Activated CD4-positive, CD25-positive, alpha-beta regulatory T cell treated with anti-CD3 and anti-CD28 coated beads, Interleukin-2, amount 50 U/mL, for 16 hours (primary cell): ENCODE measurements around the gene GRHPR.
A peak's percentile ranks its signal among the peaks of the same experiment; 100 is the strongest.
"Not testable (repeated sequence)": the region's sequence is repeated elsewhere in the genome, so short reads cannot be mapped to it uniquely, and the experiment has no call there.

Experiments used
- DNase-seq: peaks from one replicate; pipeline ENCODE4 v3.0.0-alpha.2; 2020; ENCODE audit warnings: low read depth, low spot score

Gene GRHPR

GRCh38 chr9:37422289-37423104 lies at the start of gene GRHPR:
TSS of gene GRHPR (plus strand) at chr9:37422696. CDS start at chr9:37422751, 55 bp downstream.
- DNase-seq = peak; percentile 68

- no peak for DNase-seq
These were observed 49.7 kb upstream of the GRHPR start for GRCh38 chr9:37372839-37373238.

GRCh38 chr9:37373621-37374020 lies 48.9 kb upstream of the GRHPR start:
- DNase-seq = no peak

DNA sequence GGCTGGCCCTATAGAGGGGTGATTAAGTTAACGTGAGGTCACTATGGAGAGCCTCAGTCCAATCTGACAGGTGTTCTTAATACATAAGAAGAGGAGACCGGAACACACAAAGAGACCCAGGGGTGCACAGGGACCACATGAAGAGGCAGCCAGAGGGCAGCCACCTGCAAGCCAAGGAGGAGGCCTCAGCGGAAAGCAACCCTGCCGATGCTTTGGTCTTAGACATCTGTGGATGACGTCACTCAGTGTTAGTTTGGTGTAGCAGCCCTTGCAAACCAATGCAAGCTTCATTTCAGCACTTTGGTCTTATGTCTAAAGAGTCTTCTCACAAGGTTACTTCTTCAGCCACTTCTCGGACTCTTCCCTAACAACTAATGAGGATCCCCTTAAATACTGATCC lies 47.6 kb upstream of the GRHPR start:
- DNase-seq = no peak

- no peak for DNase-seq
These were observed 44.5 kb upstream of the GRHPR start for GRCh38 chr9:37377688-37378612.

DNA sequence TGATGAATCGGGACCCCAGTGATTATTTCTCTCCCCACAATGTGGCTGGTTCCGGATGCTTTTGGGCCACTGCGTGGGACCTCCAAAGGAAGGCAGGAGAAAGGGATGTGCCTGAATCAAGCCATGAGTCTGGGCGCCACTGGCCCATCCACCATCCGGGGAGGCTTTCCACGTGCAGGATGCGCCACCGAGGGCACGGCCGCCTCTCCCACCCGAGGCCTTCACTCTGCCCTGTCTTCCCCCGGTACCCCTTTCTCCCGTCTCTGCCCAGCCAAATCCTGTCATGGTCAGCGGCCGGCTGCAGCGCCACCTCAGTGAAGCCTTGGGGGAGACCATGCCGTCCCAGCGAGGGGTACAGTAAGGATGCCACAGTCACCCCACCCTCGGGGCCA lies 43.9 kb upstream of the GRHPR start:
- DNase-seq = no peak

- DNase-seq = no peak
These were observed 42.7 kb upstream of the GRHPR start for GRCh38 chr9:37379835-37380234.

DNA sequence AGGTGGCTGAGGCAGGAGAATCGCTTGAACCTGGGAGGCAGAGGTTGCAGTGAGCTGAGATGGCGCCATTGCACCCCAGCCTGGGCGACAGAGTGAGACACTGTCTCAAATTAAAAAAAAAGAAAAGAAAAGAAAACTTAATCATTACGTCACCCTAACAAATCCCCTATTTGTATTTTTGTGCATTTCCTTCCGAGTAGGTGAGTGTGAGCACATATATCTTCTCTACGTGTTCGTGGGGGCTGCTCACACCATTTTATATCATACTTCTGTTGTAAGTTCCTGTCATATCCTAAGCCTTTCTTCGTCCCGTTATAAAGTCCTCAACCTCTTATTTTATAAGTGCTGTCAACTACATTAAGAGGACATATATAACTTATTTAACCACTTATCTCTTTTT lies 41.9 kb upstream of the GRHPR start:
- DNase-seq = no peak

- DNase-seq = no peak
These were observed 41.3 kb upstream of the GRHPR start for GRCh38 chr9:37381094-37381741.

- DNase-seq = no peak
These were observed 40.1 kb upstream of the GRHPR start for GRCh38 chr9:37382161-37382981.

DNA sequence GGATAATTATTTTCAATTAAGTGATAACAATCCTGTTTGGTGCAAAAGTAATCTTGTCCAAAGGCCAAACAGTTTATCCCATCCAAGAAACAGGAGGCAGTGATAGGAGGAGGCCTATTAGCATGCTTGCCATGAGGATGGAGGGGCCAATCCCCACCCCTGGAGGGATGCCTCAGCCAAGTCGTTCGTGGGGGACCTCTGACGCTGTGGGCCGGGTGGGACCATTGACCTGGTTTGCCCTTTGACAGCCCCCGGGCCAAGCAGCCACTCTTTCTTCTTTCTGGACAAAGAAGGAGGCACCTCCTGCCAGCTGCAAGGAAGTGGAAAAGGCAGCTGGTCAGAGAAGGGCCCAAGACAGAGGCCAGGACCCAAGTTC lies 39.5 kb upstream of the GRHPR start:
- no peak for DNase-seq

GRCh38 chr9:37383393-37383792 lies 39.1 kb upstream of the GRHPR start:
- no peak for DNase-seq

DNA sequence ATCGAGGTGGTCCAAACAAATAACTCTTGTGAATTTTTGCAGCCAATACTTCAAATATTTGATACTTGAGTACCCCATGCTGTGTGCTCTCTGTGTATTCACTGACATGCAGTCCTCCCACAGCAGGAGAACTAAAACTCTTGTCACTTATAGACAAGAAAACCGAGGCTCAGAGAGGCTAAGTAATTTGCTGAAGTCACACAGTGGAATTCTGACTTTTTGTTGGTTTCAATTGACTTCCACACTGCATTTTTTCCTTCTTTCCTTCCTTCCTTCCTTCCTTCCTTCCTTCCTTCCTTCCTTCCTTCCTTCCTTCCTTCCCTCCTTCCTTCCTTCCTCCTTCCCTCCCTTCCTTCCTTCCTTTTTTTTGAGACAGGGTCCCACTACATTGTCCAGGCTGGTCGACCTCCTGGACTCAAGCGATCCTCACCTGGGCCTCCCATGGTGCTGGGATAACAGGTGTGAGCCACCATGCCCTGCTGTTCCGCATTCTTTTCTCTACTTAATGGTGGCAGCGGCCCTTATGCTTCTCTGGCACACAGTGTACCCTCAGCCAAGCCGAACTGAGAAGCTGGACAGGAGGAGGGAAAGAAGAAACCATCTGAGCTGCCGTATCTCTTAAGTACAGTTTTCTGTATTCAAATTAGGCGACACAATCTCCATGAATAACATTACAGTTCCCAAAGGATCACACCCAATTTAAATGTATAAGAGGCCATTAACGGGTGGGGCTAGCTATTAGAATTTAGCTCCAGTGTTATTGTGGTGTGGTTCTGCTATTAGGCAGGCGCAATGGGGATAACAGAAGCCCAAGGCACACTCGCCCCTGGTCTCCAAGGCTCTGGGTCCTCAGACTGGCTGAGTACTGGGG lies 38.4 kb upstream of the GRHPR start:
- DNase-seq = no peak

GRCh38 chr9:37385286-37385685 lies 37.2 kb upstream of the GRHPR start:
- DNase-seq = no peak

- DNase-seq = no peak
These were observed 35.5 kb upstream of the GRHPR start for GRCh38 chr9:37386988-37387387.

GRCh38 chr9:37390759-37391158 lies 31.7 kb upstream of the GRHPR start:
- no peak for DNase-seq

- no peak for DNase-seq
These were observed 30.2 kb upstream of the GRHPR start for GRCh38 chr9:37392272-37392671.

DNA sequence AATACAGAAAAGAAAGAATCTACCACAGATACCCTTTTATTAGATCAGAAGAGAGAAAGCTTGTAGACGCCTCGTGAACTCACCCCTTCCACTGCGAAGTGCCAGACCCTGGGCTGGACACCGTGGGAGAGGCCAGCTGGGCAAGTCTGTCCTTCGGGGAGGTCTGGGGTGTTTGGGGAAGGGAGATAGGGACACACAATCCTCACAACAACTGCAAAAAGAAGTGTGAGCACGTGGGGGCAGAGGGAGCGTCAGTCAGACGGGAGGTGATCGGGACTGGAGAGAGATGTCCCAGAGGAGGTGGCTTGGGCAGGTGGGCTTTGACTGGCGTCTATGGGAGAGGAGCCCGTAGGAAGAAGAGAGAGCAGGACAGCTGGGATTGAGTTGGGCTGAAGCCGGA lies 27.3 kb upstream of the GRHPR start:
- no peak for DNase-seq

DNA sequence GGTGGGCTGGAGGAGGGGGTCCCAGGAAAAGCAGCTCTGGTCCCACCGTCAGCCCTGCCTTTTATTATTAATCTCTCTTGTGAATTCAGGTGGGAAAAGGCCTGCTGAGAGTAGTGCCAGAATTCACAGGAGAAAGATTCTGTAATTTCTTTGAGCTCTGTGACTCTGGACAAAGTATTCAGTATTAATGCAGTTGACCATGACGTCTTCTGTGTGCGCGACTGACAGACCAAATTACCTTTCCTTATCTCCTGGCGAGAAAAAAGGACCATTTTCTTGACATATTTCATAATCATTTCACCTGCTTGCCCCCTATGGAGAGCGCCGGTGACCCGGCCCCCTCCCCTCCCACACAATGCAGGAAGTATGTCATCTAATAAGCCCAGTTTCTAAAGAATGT lies 26.8 kb upstream of the GRHPR start:
- DNase-seq = no peak

DNA sequence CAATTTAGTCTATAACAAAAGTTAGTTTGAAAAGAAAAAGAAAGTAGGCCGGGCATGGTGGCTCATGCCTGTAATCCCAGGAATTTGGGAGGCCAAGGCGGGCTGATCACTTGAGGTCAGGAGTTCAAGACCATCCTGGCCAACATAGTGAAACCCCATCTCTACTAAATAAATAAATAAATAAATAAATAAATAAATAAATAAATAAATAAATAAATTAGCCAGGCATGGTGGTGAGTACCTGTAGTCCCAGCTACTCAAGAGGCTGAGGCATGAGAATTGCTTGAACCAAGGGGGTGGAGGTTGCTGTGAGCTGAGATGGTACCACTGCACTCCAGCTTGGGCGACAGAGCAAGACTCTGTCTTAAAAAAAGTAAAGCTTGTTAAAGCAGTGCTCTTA lies 24.5 kb upstream of the GRHPR start:
- not testable (repeated sequence) for DNase-seq
